Renal pelvis (tissue), 4 donors: ENCODE measurements around the gene PBXIP1. TPM values are rescaled to one million over a fixed set of nuclear protein-coding genes. Genes with fewer than 3 reads are reported as not detected.
A peak's percentile ranks its signal among the peaks of the same experiment; 100 is the strongest.
"Not testable (repeated sequence)": the region's sequence is repeated elsewhere in the genome, so short reads cannot be mapped to it uniquely, and the experiment has no call there.

Source experiments
- DNase-seq: peaks from one replicate; pipeline ENCODE4 v3.0.0-alpha.2; 2013
- polyA plus RNA-seq, 3 donors: library from polyadenylated mRNA; unstranded; fragments of 120-200 nt; gene quantifications; one replicate each; pipeline ENCODE4 v1.2.1, GENCODE V29; 2013; ENCODE audit not compliant: insufficient read length in 3 of 3

The PBXIP1 gene
- polyA plus RNA-seq, 3 donors: 76.2 to 80.3 (median 76.6) TPM

- DNase-seq: no peak
These were observed 41.2 kb upstream of the PBXIP1 start for GRCh38 chr1:154996966-154997701.

DNA sequence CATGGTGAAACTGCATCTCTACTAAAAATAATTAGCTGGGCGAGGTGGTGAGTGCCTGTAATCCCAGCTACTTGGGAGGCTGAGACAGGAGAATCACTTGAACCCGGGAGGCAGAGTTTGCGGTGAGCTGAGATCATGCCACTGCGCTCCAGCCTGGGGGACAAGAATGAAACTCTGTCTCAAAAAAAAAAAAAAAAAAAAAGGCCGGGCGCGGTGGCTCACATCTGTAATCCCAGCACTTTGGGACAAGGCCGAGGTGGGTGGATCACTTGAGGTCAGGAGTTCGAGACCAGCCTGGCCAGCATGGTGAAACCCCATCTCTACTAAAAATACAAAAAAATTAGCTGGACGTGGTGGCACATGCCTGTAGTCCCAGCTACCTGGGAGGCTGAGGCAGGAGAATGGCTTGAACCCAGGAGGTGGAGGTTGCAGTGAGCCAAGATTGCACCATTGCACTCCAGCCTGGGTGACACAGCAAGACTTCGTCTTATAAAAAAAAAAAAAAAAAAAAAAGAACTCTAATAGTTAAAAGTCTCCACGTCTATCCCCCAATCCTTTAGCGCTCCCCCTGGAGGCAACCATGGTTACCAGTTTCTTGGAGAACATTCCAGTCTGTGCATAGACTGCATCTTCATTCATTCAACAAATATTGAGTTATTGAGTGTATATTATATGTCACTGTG lies 39.5 kb upstream of the PBXIP1 start:
- DNase-seq: not testable (repeated sequence)

DNA sequence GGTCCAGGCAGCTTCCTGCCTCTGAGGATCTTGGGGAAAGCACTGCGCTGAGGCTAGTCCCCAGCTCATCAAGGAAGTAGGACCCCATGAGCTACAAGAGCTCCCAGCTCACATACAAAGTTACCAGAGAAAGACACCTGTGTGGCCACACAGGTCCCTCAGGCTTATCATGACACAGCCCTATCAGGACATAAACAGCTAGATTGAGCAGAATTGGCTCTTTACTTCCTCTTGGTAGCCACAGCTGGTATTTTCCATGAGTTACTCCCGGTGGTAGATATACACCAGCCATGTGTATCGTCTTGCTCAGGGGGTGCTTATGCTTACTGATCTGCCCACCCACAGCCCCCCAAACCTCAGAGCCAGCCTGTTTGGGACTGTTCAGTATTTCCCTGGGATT lies 38.7 kb upstream of the PBXIP1 start:
- DNase-seq: no peak

DNA sequence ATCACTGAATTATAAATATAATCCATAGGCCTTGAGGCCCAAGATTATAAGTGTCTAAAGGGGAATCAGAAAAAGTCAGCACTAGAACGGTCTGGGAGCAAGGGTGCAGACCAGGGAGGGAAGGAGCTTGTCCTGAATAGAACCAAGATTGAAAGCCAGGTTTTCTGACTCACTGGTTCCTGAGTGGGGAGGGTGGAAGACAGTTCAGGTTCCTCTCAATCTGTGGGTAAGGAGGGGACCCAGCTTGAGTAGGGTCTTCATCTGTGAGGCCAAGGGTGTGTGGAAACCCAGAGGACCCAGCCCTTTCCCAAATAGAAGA lies 38.3 kb upstream of the PBXIP1 start:
- DNase-seq: no peak

GRCh38 chr1:154993572-154994268 lies 37.8 kb upstream of the PBXIP1 start, which contains the start of gene LENEP:
LENEP (plus strand) TSS chr1:154993586; CDS start chr1:154993608, 22 bp downstream.
- DNase-seq: no peak

GRCh38 chr1:154992721-154993571 lies 37.0 kb upstream of the PBXIP1 start:
- DNase-seq: no peak

DNA sequence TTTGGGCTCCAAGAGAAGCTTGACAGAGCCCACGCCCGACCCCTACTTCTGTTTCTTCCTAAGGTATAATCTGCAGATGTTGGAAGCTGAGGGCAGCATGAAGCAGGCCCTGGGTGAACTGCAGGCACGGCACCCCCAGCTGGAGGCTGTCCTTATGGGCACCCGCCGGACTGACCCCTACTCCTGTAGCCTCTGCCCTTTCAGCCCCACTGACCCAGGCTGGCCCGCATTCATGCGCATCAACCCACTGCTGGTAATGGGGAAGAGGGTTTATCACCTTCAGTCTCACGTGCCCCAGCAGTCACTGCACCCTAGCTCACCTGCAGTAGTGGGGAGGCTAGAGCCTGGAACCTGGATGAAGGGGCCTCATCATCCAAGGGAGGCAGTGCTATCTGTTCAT lies 34.4 kb upstream of the PBXIP1 start:
- DNase-seq: no peak

DNA sequence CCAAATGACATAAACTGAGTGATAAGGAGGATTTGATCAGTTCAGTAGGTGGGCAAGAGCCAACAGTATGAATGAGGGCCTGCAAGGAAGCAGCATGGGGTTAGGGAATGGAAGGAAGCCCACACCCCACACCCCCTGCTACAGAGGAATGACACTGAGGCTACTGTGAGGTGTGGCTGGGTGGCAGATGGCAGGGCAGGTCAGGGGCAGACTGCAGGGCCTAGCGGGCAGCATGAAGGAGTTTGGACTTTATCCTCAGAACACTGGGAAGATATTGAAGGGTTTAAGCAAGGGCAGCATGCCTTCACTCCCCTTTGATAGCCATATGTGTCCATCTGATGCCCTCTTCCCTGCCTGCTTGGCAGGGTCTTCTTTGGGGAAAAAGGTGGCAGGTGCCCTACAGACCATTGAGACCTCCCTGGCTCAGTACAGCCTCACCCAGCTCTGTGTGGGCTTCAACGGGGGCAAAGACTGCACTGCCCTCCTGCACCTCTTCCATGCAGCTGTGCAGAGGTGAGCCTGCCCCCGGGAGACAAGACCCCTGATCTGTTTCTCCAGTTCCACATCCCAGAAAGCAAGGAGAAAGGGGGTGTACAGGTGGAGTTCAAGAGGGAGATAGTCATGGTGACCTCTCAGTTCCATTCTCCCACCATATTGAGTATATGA lies 33.4 kb upstream of the PBXIP1 start:
- DNase-seq: no peak

DNA sequence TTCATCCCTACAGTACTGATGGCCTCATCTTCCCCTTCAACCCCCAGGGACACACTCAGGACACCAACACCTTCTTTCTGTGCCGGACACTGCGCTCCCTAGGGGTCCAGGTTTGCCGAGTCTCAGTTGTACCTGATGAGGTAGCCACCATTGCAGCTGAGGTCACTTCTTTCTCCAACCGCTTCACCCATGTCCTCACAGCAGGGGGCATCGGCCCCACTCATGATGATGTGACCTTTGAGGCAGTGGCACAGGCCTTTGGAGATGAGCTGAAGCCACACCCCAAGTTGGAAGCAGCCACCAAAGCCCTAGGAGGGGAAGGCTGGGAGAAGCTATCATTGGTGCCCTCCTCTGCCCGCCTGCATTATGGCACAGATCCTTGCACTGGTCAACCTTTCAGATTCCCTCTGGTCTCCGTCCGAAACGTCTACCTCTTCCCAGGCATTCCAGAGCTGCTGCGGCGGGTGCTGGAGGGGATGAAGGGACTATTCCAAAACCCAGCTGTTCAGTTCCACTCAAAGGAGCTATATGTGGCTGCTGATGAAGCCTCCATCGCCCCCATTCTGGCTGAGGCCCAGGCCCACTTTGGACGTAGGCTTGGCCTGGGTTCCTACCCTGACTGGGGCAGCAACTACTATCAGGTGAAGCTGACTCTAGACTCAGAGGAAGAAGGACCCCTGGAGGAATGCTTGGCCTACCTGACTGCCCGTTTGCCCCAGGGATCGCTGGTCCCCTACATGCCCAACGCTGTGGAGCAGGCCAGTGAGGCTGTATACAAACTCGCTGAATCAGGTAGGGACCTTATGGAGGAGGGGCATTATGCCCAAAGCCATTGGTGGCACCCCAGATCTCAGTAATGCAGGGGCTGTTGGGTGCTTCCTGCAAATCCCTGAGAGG lies 32.4 kb upstream of the PBXIP1 start:
- no peak for DNase-seq

- no peak for DNase-seq
These were observed 31.4 kb upstream of the PBXIP1 start for GRCh38 chr1:154987326-154987725.

DNA sequence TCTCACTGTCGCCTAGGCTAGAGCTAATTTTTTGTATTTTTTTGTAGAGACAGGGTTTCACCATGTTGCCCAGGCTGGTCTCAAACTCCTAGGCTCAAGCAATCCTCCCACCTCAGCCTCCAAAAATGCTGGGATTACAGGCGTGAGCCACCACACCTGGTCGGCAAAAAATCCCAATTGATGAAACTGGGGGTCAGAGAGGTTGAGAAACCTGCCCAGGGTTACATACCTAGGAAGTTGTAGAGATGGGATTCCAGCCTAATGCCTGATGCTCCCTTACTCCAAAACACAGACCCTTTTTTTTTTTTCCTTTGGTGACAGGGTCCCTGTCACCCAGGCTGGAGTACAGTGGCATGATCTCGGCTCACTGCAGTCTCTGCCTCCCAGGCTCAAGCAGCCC lies 30.8 kb upstream of the PBXIP1 start:
- DNase-seq: not testable (repeated sequence)

DNA sequence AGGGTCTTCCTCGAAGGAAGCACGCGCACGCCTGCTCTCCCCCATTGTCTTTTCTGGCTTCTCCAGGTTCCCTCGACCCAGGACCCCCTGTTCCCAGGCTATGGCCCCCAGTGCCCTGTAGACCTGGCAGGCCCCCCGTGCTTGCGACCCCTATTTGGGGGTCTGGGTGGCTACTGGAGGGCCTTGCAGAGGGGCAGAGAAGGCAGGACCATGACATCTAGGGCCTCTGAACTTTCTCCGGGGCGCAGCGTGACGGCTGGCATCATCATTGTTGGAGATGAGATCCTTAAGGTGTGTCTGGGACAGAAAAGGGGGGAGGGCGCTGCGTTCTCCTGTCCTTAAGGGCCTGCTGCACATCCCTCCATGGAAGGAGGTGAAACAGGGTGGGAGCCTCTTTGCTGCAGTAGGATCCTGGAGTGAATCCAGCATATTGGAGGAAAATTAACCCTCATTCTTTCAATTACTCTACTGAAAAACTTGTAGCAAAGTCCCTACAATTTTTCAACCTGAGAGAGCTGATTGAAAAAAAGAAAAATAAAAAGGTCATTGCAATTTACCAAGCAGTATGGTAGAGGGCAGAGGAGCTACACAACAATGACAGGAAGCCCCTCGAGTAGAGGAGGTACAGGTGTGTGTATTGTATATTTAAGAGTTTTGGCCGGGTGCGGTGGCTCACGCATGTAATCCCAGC lies 28.0 kb upstream of the PBXIP1 start:
- DNase-seq: no peak

GRCh38 chr1:154982897-154983648 lies 27.2 kb upstream of the PBXIP1 start, which contains the start of gene FLAD1:
FLAD1 (plus strand) TSS chr1:154983344; CDS start chr1:154983695, 351 bp downstream.
- DNase-seq: peak; percentile 100

GRCh38 chr1:154982341-154982740 lies 26.4 kb upstream of the PBXIP1 start:
- DNase-seq: no peak

DNA sequence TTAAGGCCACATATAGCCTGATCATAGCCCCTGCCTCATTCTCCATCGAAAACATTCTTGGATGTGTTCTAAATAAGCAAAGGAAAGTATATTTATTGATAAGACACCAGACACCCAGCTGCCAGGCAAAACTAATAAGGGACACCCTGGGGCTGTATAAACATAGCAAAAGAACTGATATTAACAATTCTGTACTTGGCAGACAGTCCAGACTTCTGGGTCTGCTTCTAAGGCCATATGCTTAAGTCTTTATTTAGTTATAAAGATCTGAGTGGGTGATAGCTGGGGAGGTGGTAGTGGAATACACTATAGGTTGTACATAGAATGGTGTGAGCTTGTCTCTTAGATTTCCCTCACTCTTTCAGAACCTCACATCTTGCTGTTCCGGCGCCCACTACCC lies 22.5 kb upstream of the PBXIP1 start:
- DNase-seq: no peak

GRCh38 chr1:154977762-154978161 lies 21.9 kb upstream of the PBXIP1 start:
- DNase-seq: not testable (repeated sequence)

- no peak for DNase-seq
These were observed 19.6 kb upstream of the PBXIP1 start for GRCh38 chr1:154975409-154976059.

GRCh38 chr1:154974808-154975408 lies 19.0 kb upstream of the PBXIP1 start:
- peak; percentile 98 for DNase-seq
